GM18519 (cell line): Measurements from ENCODE around the gene VDR.

Experiments
- ATAC-seq: cut with Tn5 transposase; IDR thresholded peaks from one replicate; pipeline ENCODE4 v1.9.1; 2021; ENCODE audit warnings: mild to moderate bottlenecking, moderate library complexity; ENCODE audit not compliant: unreplicated experiment, low FRiP score

The VDR gene

GRCh38 chr12:47931187-47931586 is 26.4 kb upstream of the VDR start:
- ATAC-seq: no peak

GRCh38 chr12:47930634-47931033 is 25.8 kb upstream of the VDR start:
- ATAC-seq: no peak

- no peak for ATAC-seq
These were observed 22.6 kb upstream of the VDR start for GRCh38 chr12:47927346-47927745.

GRCh38 chr12:47921907-47922306 is 17.1 kb upstream of the VDR start:
- ATAC-seq: no peak

GRCh38 chr12:47920913-47921312 is 16.1 kb upstream of the VDR start:
- no peak for ATAC-seq

- no peak for ATAC-seq
These were observed 8.3 kb upstream of the VDR start for GRCh38 chr12:47913081-47913480.

- ATAC-seq: no peak
These were observed 7.8 kb upstream of the VDR start for GRCh38 chr12:47912556-47912955.

- ATAC-seq: no peak
These were observed 6.2 kb upstream of the VDR start for GRCh38 chr12:47910981-47911380.

- no peak for ATAC-seq
These were observed 5.7 kb upstream of the VDR start for GRCh38 chr12:47910486-47910885.

GRCh38 chr12:47909839-47910465 is 5.2 kb upstream of the VDR start:
- no peak for ATAC-seq

- ATAC-seq: no peak
These were observed 3.9 kb upstream of the VDR start for GRCh38 chr12:47908738-47909137.

- no peak for ATAC-seq
These were observed 3.2 kb upstream of the VDR start for GRCh38 chr12:47907851-47908454.

- ATAC-seq: no peak
These were observed 674 bp downstream of the VDR start for GRCh38 chr12:47903927-47904712.

GRCh38 chr12:47903151-47903611 is 1.6 kb downstream of the VDR start:
- no peak for ATAC-seq

- ATAC-seq: no peak
These were observed 2.6 kb downstream of the VDR start for GRCh38 chr12:47902131-47902639.

GRCh38 chr12:47901718-47902093 is 3.1 kb downstream of the VDR start:
- ATAC-seq: no peak

- ATAC-seq: no peak
These were observed 3.6 kb downstream of the VDR start for GRCh38 chr12:47901063-47901717.

GRCh38 chr12:47900131-47901062 is 4.4 kb downstream of the VDR start:
- ATAC-seq: no peak

GRCh38 chr12:47899466-47899865 is 5.3 kb downstream of the VDR start:
- ATAC-seq: no peak

- no peak for ATAC-seq
These were observed 8.2 kb downstream of the VDR start for GRCh38 chr12:47896633-47897032.
